Measurements from ENCODE around the gene ISLR. TPM values are rescaled to one million over a fixed set of nuclear protein-coding genes. Genes with fewer than 3 reads are reported as not detected.
A peak's percentile ranks its signal among the peaks of the same experiment; 100 is the strongest.

ISLR gene
- total and polyA plus RNA-seq, 10 donors = 13.4 to 69.4 (median 24.0) TPM

DNA sequence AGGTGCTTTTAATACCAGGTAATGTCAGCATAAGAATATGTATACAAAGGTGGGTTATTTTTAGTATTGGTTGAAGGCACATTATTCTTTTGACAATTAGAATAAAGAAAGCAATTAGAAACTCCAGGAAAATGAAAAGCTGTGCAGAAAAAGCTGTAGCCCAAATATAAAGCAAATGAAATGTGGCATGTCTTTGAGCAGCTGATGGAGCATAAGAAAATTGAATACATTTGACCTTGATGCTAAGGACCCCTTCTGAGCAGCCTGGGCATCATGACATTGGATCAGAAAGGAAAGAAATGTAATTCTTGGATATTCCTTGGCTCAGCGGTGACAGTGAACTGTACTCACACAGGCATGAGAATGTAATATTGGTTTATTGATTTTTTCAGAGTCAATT is 8.0 kb upstream of the ISLR start:
- Histone ChIP-seq H3K4me3 (no peak overlapping the region), H3K4me1 (peaks cover 0 to 24% (median 8%) of the 10 kb centered on the region in 6 donors), H3K9me3 (no peaks in the 10 kb centered on the region), H3K27ac (no peak overlapping the region), H3K27me3 (replicated peaks in 1 of 7) (peaks cover 0 to 16% (median 0%) of the 10 kb centered on the region in 7 donors), H3K36me3 (no peaks in the 10 kb centered on the region)
- DNase-seq = no peak
- intact Hi-C loops (cut with DNase I; ENCODE audit: low total_unique reads) = no loop called here
- WGBS, 5 donors = 90 to 100% (median 98%) methylated on average over 1 of the region's 1 CpG
- TF ChIP-seq POLR2AphosphoS5 (IDR thresholded peaks at IDR 0.05) (no peak), POLR2A (IDR thresholded peaks at IDR 0.05) (no peak)

DNA sequence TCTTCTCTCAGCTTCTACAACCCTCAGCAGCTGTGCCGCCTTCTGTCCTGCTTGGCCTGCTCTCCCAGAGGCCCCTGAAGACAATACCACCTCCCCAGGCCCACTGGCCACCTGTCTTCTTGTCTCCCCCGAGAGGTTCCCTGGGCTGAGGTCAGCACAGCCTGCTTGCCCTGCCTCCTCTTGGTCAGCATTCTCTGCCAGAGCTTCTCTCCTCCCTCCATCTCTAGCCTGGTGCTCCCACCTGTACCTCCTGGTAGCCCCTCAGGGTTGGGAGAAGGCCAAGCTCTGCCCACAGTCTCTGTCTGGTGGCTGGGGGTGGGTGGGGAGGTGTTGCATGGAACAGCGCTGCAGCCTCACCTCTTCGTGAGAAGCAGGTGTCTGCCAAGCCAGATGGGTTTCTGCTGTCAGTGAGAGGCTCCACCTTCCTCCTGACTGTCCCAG is 5.6 kb upstream of the ISLR start:
- TF ChIP-seq POLR2A (IDR thresholded peaks at IDR 0.05) = no peak
- no peak for TF ChIP-seq POLR2AphosphoS5 (IDR thresholded peaks at IDR 0.05)
- TF ChIP-seq, protein P1, sequence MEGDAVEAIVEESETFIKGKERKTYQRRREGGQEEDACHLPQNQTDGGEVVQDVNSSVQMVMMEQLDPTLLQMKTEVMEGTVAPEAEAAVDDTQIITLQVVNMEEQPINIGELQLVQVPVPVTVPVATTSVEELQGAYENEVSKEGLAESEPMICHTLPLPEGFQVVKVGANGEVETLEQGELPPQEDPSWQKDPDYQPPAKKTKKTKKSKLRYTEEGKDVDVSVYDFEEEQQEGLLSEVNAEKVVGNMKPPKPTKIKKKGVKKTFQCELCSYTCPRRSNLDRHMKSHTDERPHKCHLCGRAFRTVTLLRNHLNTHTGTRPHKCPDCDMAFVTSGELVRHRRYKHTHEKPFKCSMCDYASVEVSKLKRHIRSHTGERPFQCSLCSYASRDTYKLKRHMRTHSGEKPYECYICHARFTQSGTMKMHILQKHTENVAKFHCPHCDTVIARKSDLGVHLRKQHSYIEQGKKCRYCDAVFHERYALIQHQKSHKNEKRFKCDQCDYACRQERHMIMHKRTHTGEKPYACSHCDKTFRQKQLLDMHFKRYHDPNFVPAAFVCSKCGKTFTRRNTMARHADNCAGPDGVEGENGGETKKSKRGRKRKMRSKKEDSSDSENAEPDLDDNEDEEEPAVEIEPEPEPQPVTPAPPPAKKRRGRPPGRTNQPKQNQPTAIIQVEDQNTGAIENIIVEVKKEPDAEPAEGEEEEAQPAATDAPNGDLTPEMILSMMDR (IDR thresholded peaks at IDR 0.05 in 8 of 11, conservative IDR thresholded peaks at IDR 0.05 in 3 of 11) = no peak
- Histone ChIP-seq H3K4me3 (no peak overlapping the region), H3K27me3 (replicated peaks in 1 of 7) (peaks cover 0 to 7% (median 0%) of the 10 kb centered on the region in 7 donors), H3K36me3 (no peaks in the 10 kb centered on the region), H3K9me3 (no peaks in the 10 kb centered on the region), H3K4me1 (peaks cover 0 to 42% (median 14%) of the 10 kb centered on the region in 6 donors), H3K27ac (no peak overlapping the region)
- intact Hi-C loops (cut with DNase I; ENCODE audit: low total_unique reads) = no loop called here
- DNase-seq = no peak
- WGBS, 5 donors = 81 to 95% (median 88%) methylated on average over 4 of the region's 4 CpGs

DNA sequence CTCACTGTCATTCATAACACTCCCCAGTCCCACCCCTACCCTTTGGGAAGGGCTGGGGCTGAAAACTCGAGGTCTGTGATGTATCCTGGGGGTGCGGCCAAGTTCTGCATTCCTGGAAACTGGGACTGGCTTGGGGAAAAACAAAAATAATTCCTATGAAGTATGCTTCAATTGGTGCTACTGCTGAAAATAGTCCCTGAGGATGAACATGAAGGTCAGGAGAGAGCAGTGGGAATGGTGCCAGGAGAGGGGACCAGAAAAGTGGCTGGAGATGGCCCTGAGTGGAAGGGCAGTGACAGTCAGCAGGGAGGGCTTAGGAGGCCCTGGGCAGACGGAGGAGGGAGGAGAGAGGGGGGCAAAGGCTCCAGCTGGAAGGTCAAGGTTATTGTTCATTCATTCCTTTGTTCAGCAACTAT is 4.8 kb upstream of the ISLR start:
- Histone ChIP-seq H3K4me3 (no peak overlapping the region), H3K27me3 (replicated peaks in 1 of 7) (no peaks in the 10 kb centered on the region), H3K27ac (peak overlapping the region in 2 of 8 donors; percentile 18 to 20), H3K9me3 (no peaks in the 10 kb centered on the region), H3K4me1 (peaks cover 0 to 46% (median 18%) of the 10 kb centered on the region in 6 donors), H3K36me3 (no peaks in the 10 kb centered on the region)
- WGBS, 5 donors = 37 to 51% (median 44%) methylated on average over 3 of the region's 3 CpGs
- TF ChIP-seq POLR2AphosphoS5 (IDR thresholded peaks at IDR 0.05) (no peak), POLR2A (IDR thresholded peaks at IDR 0.05) (no peak)
- TF ChIP-seq, protein P1 (IDR thresholded peaks at IDR 0.05 in 8 of 11, conservative IDR thresholded peaks at IDR 0.05 in 3 of 11) = no peak
- no peak for DNase-seq
- intact Hi-C loops (cut with DNase I; ENCODE audit: low total_unique reads) = no loop called here

DNA sequence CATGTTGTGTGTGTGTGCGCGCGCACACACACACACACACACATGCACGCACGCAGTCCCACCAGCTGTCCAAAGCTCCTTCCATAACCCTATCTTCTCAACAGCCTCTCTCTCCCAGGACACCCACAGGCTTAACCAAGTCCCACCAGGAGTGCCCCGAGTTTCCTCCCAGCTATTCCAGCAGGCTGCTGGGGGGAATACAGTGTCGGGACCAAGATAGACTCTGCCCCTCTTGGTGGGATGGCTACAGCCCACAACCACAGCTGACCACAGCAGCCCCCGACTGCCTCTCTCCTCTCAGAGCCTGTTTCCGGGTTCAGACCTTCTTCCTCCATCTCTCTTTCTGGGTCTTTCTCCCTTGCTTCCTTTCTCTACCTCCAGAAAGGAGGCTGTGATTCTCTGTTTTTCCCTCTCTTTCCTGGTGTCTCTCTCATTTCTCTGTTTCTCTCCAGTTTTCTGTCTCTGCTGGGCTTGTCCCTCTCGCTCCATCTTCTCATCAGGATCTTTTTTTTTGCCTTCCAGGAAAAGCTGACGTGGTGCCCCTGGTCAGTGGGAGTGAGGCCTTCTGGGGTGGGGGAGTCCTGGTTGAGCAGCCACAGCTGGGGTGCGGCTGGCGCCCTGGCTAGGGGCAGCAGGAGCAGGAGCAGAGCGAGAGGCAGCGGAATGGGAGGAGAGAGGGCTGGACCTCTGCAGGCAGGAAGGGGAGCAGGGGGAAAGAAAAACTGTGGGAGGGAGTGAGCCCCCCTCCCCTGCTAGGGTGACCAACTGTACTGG is 3.3 kb upstream of the ISLR start:
- H3K27ac ChIP-seq = peak overlapping the region in 5 of 8 donors; percentile 24 to 53 (median 36)
- DNase-seq = peak; percentile 56
- intact Hi-C loops (cut with DNase I; ENCODE audit: low total_unique reads) = no loop called here

More for the DNA sequence above, 3.3 kb upstream of the ISLR start:
- no peaks in the 10 kb centered on the region for H3K9me3 ChIP-seq
- H3K36me3 ChIP-seq = no peaks in the 10 kb centered on the region
- no peak overlapping the region for H3K4me3 ChIP-seq
- H3K27me3 ChIP-seq (replicated peaks in 1 of 7) = no peaks in the 10 kb centered on the region
- TF ChIP-seq POLR2AphosphoS5 (IDR thresholded peaks at IDR 0.05) (peak; percentile 46 to 55 (median 51)), POLR2A (IDR thresholded peaks at IDR 0.05) (no peak)
- TF ChIP-seq, protein P1 (IDR thresholded peaks at IDR 0.05 in 8 of 11, conservative IDR thresholded peaks at IDR 0.05 in 3 of 11) = no peak
- WGBS, 5 donors = 80 to 86% (median 82%) methylated on average over 15 of the region's 15 CpGs
- H3K4me1 ChIP-seq = peaks cover 0 to 47% (median 19%) of the 10 kb centered on the region in 6 donors
